GM13976 (cell line): ENCODE results near the gene SPX.

ENCODE experiments used
- DNase-seq: peaks from one replicate; pipeline ENCODE4 v3.0.0; 2012; ENCODE audit warnings: low spot score
- CTCF ChIP-seq: IDR thresholded peaks from 2 replicates; pipeline ENCODE4 v1.5.1; 2012; ENCODE audit warnings: borderline replicate concordance, mild to moderate bottlenecking; ENCODE audit not compliant: insufficient read depth; ENCODE audit errors: extremely low read depth, missing control alignments, control extremely low read depth
- in situ Hi-C: fragments of 300-500 bp; cut with MboI; formaldehyde crosslinking; loops from one replicate; pipeline ENCODE4 v1.12.0; 2022; ENCODE audit warnings: low sequenced_read_pairs, mixed read lengths, inconsistent platforms; ENCODE audit not compliant: unreplicated experiment

Gene SPX

GRCh38 chr12:21553329-21553675 lies 27.2 kb downstream of the SPX start:
- no peak for DNase-seq
- no peak for TF ChIP-seq CTCF
- in situ Hi-C loops, result no loop called here

- TF ChIP-seq CTCF, result no peak
- DNase-seq, result no peak
- in situ Hi-C loops, result no loop called here
Observed at GRCh38 chr12:21558100-21558679, 32.1 kb downstream of the SPX start.

- no peak for DNase-seq
- in situ Hi-C loops, result no loop called here
- no peak for TF ChIP-seq CTCF
Observed at GRCh38 chr12:21559855-21560569, 33.9 kb downstream of the SPX start.

- no peak for TF ChIP-seq CTCF
- in situ Hi-C loops, result no loop called here
- DNase-seq, result no peak
Observed at GRCh38 chr12:21561158-21561557, 35.1 kb downstream of the SPX start.

GRCh38 chr12:21562859-21563258 lies 36.8 kb downstream of the SPX start:
- no peak for TF ChIP-seq CTCF
- in situ Hi-C loops, result no loop called here
- DNase-seq, result no peak

- no peak for TF ChIP-seq CTCF
- DNase-seq, result no peak
- in situ Hi-C loops, result no loop called here
Observed at GRCh38 chr12:21566223-21566906, 40.3 kb downstream of the SPX start.
